HepG2 (cell line): Measurements from ENCODE around the gene CORO7. TPM values are rescaled to one million over a fixed set of nuclear protein-coding genes. Genes with fewer than 3 reads are reported as not detected.

Experiments used
- AHDC1 ChIP-seq: sonication (generic); formaldehyde crosslinking; IDR thresholded peaks from 2 replicates; pipeline ENCODE4 v1.5.1; 2020; ENCODE audit warnings: mild to moderate bottlenecking, missing genetic modification reagents, borderline replicate concordance
- EED ChIP-seq: sonication (generic); formaldehyde crosslinking; IDR thresholded peaks from 2 replicates; pipeline ENCODE4 v1.5.0; 2020; ENCODE audit warnings: mild to moderate bottlenecking, missing genetic modification reagents
- ERF ChIP-seq: IDR thresholded peaks from 2 replicates; pipeline ENCODE4 v1.6.1; 2018; ENCODE audit warnings: missing biosample characterization, missing genetic modification reagents
- GABPA ChIP-seq, 2 experiments: IDR thresholded peaks; 2 replicates each; pipeline ENCODE4 v1.6.1; 2011 to 2016; ENCODE audit warnings: low read depth in 2 of 2, low read length in 1 of 2, missing biosample characterization in 1 of 2, missing genetic modification characterization in 1 of 2
- HNRNPL ChIP-seq: fragments of 200-400 bp; formaldehyde crosslinking; IDR thresholded peaks from 2 replicates; pipeline ENCODE4 v1.6.1; 2017; ENCODE audit warnings: mild to moderate bottlenecking, low read depth, low read length
- HOXA9 ChIP-seq: sonication (generic); formaldehyde crosslinking; IDR thresholded peaks from 2 replicates; pipeline ENCODE4 v1.8.1; 2022; ENCODE audit warnings: missing genetic modification reagents, mild to moderate bottlenecking, moderate library complexity, borderline replicate concordance
- ISL2 ChIP-seq: sonication (generic); formaldehyde crosslinking; IDR thresholded peaks from 2 replicates; pipeline ENCODE4 v1.5.0; 2020; ENCODE audit warnings: missing genetic modification reagents
- KLF16 ChIP-seq, 2 experiments: sonication (generic) in 1 of 2; formaldehyde crosslinking in 1 of 2; IDR thresholded peaks; 2 replicates each; pipeline versions ENCODE4 v1.6.1 to v1.8.0; 2016 to 2023; ENCODE audit warnings: missing genetic modification reagents in 2 of 2, missing compliant biosample characterization in 1 of 2
- MAX ChIP-seq: IDR thresholded peaks from 2 replicates; pipeline ENCODE4 v1.6.1; 2012; ENCODE audit warnings: inconsistent platforms
- RBM39 ChIP-seq: fragments of 200-400 bp; formaldehyde crosslinking; IDR thresholded peaks from one replicate; pipeline ENCODE4 v1.6.1; 2018; ENCODE audit warnings: antibody characterized with exemption, mild to moderate bottlenecking, low read depth, low read length; ENCODE audit not compliant: poor library complexity, severe bottlenecking
- SAP130 ChIP-seq: IDR thresholded peaks from 2 replicates; pipeline ENCODE4 v1.6.1; 2016; ENCODE audit warnings: low read depth
- TAF1 ChIP-seq: sonication (generic); formaldehyde crosslinking; IDR thresholded peaks from 2 replicates; pipeline ENCODE4 v1.4.0; 2020; ENCODE audit warnings: missing genetic modification reagents
- TEAD3 ChIP-seq: optimal IDR thresholded peaks from 2 replicates; pipeline ENCODE3; 2016; ENCODE audit warnings: borderline replicate concordance
- ZBTB2 ChIP-seq: sonication (generic); formaldehyde crosslinking; IDR thresholded peaks from 2 replicates; pipeline ENCODE4 v1.8.0; 2022; ENCODE audit warnings: low read depth, missing genetic modification reagents
- ZBTB49 ChIP-seq: sonication (generic); formaldehyde crosslinking; IDR thresholded peaks from 2 replicates; pipeline ENCODE4 v1.4.0; 2020; ENCODE audit warnings: missing genetic modification reagents, borderline replicate concordance
- ZFP90 ChIP-seq: sonication (generic); formaldehyde crosslinking; IDR thresholded peaks from 2 replicates; pipeline ENCODE4 v1.8.0; 2022; ENCODE audit warnings: missing genetic modification reagents, mild to moderate bottlenecking, inconsistent platforms, borderline replicate concordance
- ZNF143 ChIP-seq: sonication (generic); formaldehyde crosslinking; IDR thresholded peaks from 2 replicates; pipeline ENCODE4 v1.4.0; 2020; ENCODE audit warnings: missing genetic modification reagents
- ZNF350 ChIP-seq: sonication (generic); formaldehyde crosslinking; IDR thresholded peaks from 2 replicates; pipeline ENCODE4 v1.4.0; 2020; ENCODE audit warnings: mild to moderate bottlenecking, low read depth, missing genetic modification reagents, borderline replicate concordance
- ZNF678 ChIP-seq: sonication (generic); formaldehyde crosslinking; IDR thresholded peaks from 2 replicates; pipeline ENCODE4 v1.4.0; 2020; ENCODE audit warnings: mild to moderate bottlenecking, missing genetic modification reagents
- ZNF75D ChIP-seq: sonication (generic); formaldehyde crosslinking; IDR thresholded peaks from 2 replicates; pipeline ENCODE4 v1.8.1; 2023; ENCODE audit warnings: missing genetic modification reagents, mild to moderate bottlenecking, borderline replicate concordance
- ZNF768 ChIP-seq: sonication (generic); formaldehyde crosslinking; IDR thresholded peaks from 2 replicates; pipeline ENCODE4 v1.4.0; 2020; ENCODE audit warnings: missing genetic modification reagents
- ZSCAN25 ChIP-seq: sonication (generic); formaldehyde crosslinking; IDR thresholded peaks from 2 replicates; pipeline ENCODE4 v1.8.0; 2022; ENCODE audit warnings: mild to moderate bottlenecking, missing genetic modification reagents
- polyA plus RNA-seq, 8 experiments: library from polyadenylated mRNA; depleted of rRNA in 3 of 8; stranded (reverse) in 7 of 8; unstranded in 1 of 8; fragments of >200 nt; fragmentation: Illumina TruSeq in 4 of 8; extraction: Trizol in 4 of 8; gene quantifications; 2 replicates each; pipeline versions ENCODE4 v1.2.1 to v1.2.3, GENCODE V29; 2011 to 2016; ENCODE audit warnings: low read depth in 4 of 8, missing spikeins in 1 of 8, mixed read lengths in 1 of 8; ENCODE audit not compliant: insufficient read depth in 1 of 8
- total RNA-seq, 5 experiments: library from RNA; depleted of rRNA; stranded (reverse); fragments of >200 nt; fragmentation: Illumina TruSeq; extraction: Trizol; gene quantifications; 2 replicates each; pipeline ENCODE4 v1.2.3, GENCODE V29; 2016; ENCODE audit warnings: low read depth in 1 of 5

The CORO7 gene
- total and polyA plus RNA-seq, 2 of the 13 experiments (the other 11 are each of a cell fraction or from before 2014, with no cell fraction given) = 9.9 to 14.3 TPM

- no peak for TF ChIP-seq ZBTB49 (CRISPR knock-in tag)
- TF ChIP-seq ZNF75D (CRISPR knock-in tag) = no peak
- TF ChIP-seq SAP130 (CRISPR knock-in tag) = peak; percentile 47; the same call in 1 of the 2 replicates
- TF ChIP-seq ZSCAN25 (CRISPR knock-in tag) = no peak
- no peak for TF ChIP-seq ZNF678
- TF ChIP-seq ZBTB2 (CRISPR knock-in tag) = no peak
- TF ChIP-seq AHDC1 = no peak
- TF ChIP-seq HNRNPL = peak; percentile 93
- peak; percentile 72 for TF ChIP-seq MAX
- no peak for TF ChIP-seq ISL2 (CRISPR knock-in tag)
- no peak for TF ChIP-seq HOXA9 (CRISPR knock-in tag)
- TF ChIP-seq ERF (CRISPR knock-in tag) = peak; percentile 56; the same call in 1 of the 2 replicates
- no peak for TF ChIP-seq TAF1 (CRISPR knock-in tag)
- TF ChIP-seq ZFP90 = 0 out of 2 replicates have a peak, but pooled peaks have one; percentile 40
- TF ChIP-seq RBM39 = peak; percentile 70
- TF ChIP-seq EED (CRISPR knock-in tag) = no peak
- no peak for TF ChIP-seq GABPA (IDR thresholded peaks at IDR 0.05; ENCODE audit: low read depth, low read length)
- no peak for TF ChIP-seq GABPA (CRISPR knock-in tag; IDR thresholded peaks at IDR 0.05; ENCODE audit: low read depth)
- peak; percentile 48; the same call in 1 of the 2 replicates for TF ChIP-seq ZNF768 (CRISPR knock-in tag)
- TF ChIP-seq KLF16 (CRISPR knock-in tag; IDR thresholded peaks at IDR 0.05) = peak in 1 of 2 experiments; percentile 69; a peak in 2 of 4 replicates
- TF ChIP-seq ZNF350 (CRISPR knock-in tag) = no peak
- 0 out of 2 replicates have a peak, but pooled peaks have one; percentile 34 for TF ChIP-seq ZNF143 (CRISPR knock-in tag)
- TF ChIP-seq TEAD3 = peak; percentile 81
Measured at GRCh38 chr16:4309833-4310266, 106.5 kb downstream of the CORO7 start (continued).
